ENCODE results near the gene TK2. TPM values are rescaled to one million over a fixed set of nuclear protein-coding genes. Genes with fewer than 3 reads are reported as not detected.
"Not testable (repeated sequence)": the region's sequence is repeated elsewhere in the genome, so short reads cannot be mapped to it uniquely, and the experiment has no call there.

Gene TK2
- total and polyA plus RNA-seq, 2 donors (not counting 1 experiment from before 2014, with no cell fraction given): 34.8 to 73.7 TPM

DNA sequence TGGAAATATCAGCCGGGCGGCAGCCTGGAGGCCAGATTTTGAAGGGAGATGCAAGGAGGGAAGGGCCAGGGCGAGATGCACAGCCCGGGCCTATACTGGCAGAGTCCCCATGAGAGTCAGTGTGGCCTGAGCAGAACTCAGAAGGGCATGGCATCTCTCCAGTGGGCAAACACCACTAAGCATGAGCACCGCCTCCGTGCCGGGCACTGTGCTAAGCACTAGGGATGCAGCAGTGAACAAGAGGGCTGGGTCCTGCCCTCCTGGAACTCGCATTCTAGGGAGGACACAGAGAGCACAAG lies 33.5 kb downstream of the TK2 start:
- Histone ChIP-seq H3K9me3 (ENCODE audit: control insufficient read depth, insufficient read depth, low read depth, low read length) (no peaks in the 10 kb centered on the region), H3K4me3 (replicated peaks in 1 of 4; ENCODE audit: control extremely low read depth in 1 of 4, insufficient read depth in 1 of 4, low read depth in 3 of 4, low read length in 4 of 4) (no peak overlapping the region), H3K79me2 (ENCODE audit: control insufficient read depth, insufficient read depth, low read length) (no peaks in the 10 kb centered on the region), H3K36me3 (ENCODE audit: control insufficient read depth, insufficient read depth, low read length) (peaks cover 2% of the 10 kb centered on the region), H4K20me1 (ENCODE audit: control insufficient read depth, extremely low read depth, insufficient read depth, low read length) (no peaks in the 10 kb centered on the region), H3K27me3 (ENCODE audit: control insufficient read depth, insufficient read depth, low read length) (no peaks in the 10 kb centered on the region), H3K4me2 (ENCODE audit: extremely low read depth, insufficient read depth, low read length) (peak overlapping the region; percentile 69), H3K27ac (ENCODE audit: insufficient read depth, low read length) (peak overlapping the region; percentile 77), H3K9ac (ENCODE audit: insufficient read depth, low read length) (no peak overlapping the region), H2AFZ (ENCODE audit: low read length) (peak overlapping the region; percentile 45), H3K4me1 (ENCODE audit: control insufficient read depth, extremely low read depth, insufficient read depth, low read length) (peaks cover 40% of the 10 kb centered on the region)
- no peak for DNase-seq (ENCODE audit: low read depth in 2 of 2)
- no peak for TF ChIP-seq EZH2 (IDR thresholded peaks at IDR 0.05; ENCODE audit: low read length, missing control alignments)
- TF ChIP-seq, protein P1, sequence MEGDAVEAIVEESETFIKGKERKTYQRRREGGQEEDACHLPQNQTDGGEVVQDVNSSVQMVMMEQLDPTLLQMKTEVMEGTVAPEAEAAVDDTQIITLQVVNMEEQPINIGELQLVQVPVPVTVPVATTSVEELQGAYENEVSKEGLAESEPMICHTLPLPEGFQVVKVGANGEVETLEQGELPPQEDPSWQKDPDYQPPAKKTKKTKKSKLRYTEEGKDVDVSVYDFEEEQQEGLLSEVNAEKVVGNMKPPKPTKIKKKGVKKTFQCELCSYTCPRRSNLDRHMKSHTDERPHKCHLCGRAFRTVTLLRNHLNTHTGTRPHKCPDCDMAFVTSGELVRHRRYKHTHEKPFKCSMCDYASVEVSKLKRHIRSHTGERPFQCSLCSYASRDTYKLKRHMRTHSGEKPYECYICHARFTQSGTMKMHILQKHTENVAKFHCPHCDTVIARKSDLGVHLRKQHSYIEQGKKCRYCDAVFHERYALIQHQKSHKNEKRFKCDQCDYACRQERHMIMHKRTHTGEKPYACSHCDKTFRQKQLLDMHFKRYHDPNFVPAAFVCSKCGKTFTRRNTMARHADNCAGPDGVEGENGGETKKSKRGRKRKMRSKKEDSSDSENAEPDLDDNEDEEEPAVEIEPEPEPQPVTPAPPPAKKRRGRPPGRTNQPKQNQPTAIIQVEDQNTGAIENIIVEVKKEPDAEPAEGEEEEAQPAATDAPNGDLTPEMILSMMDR (conservative IDR thresholded peaks at IDR 0.05 in 1 of 2, IDR thresholded peaks at IDR 0.05 in 1 of 2; ENCODE audit: low read depth in 1 of 2, low read length in 2 of 2): no peak

DNA sequence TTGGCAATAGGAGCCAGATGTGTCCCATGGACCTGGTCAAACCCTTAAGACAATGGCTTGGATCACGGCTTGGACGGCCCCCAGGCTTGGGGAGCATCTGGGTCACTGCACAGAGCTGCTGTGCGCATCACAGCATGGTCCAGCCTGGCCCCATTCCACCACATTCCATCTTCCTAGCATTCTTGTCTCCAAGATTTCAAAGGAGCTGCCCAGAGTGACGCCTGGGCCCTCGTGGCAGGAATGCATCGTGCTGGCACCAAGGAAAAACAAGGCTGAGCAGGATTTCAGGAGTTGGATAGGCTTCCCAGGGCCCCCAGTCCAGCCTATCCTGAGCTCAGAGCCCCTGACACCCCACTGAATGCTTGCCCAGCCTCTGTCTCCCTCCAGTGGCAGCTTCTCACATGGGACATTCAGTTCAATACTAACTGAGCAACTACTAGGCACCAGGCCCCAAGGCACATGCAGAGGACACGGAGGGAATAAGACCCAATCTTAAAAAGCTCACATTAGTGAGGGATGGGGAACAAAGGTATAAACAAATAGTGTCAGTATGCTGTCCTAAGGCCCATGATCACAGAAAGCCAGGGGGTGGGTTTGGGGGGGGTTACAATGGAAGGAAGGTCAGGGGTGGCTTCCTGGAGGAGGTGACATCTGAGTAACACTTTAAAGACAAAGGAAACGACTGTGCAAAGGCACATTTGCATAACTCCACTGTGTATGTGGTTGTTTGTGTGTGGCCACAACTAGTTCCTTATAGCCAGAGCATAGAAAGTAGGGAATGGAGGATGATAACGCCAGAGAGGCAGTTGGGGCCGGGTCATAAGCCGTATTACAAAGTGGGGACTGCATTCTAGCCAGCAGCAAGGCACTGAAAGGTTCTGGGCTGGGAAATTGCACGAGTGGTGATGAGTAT lies 34.1 kb downstream of the TK2 start:
- Histone ChIP-seq H3K4me1 (ENCODE audit: control insufficient read depth, extremely low read depth, insufficient read depth, low read length) (peaks cover 45% of the 10 kb centered on the region), H3K27ac (ENCODE audit: insufficient read depth, low read length) (peak overlapping the region; percentile 77), H3K9me3 (ENCODE audit: control insufficient read depth, insufficient read depth, low read depth, low read length) (no peaks in the 10 kb centered on the region), H3K36me3 (ENCODE audit: control insufficient read depth, insufficient read depth, low read length) (peaks cover 2% of the 10 kb centered on the region), H2AFZ (ENCODE audit: low read length) (no peak overlapping the region), H3K9ac (ENCODE audit: insufficient read depth, low read length) (no peak overlapping the region), H3K27me3 (ENCODE audit: control insufficient read depth, insufficient read depth, low read length) (no peaks in the 10 kb centered on the region), H3K4me3 (replicated peaks in 1 of 4; ENCODE audit: control extremely low read depth in 1 of 4, insufficient read depth in 1 of 4, low read depth in 3 of 4, low read length in 4 of 4) (no peak overlapping the region), H3K4me2 (ENCODE audit: extremely low read depth, insufficient read depth, low read length) (peak overlapping the region; percentile 69), H4K20me1 (ENCODE audit: control insufficient read depth, extremely low read depth, insufficient read depth, low read length) (no peaks in the 10 kb centered on the region), H3K79me2 (ENCODE audit: control insufficient read depth, insufficient read depth, low read length) (no peaks in the 10 kb centered on the region)
- TF ChIP-seq, protein P1 (conservative IDR thresholded peaks at IDR 0.05 in 1 of 2, IDR thresholded peaks at IDR 0.05 in 1 of 2; ENCODE audit: low read depth in 1 of 2, low read length in 2 of 2): peak; percentile 41 to 48
- no peak for TF ChIP-seq EZH2 (IDR thresholded peaks at IDR 0.05; ENCODE audit: low read length, missing control alignments)
- DNase-seq (ENCODE audit: low read depth in 2 of 2): peak; percentile 45 to 84

DNA sequence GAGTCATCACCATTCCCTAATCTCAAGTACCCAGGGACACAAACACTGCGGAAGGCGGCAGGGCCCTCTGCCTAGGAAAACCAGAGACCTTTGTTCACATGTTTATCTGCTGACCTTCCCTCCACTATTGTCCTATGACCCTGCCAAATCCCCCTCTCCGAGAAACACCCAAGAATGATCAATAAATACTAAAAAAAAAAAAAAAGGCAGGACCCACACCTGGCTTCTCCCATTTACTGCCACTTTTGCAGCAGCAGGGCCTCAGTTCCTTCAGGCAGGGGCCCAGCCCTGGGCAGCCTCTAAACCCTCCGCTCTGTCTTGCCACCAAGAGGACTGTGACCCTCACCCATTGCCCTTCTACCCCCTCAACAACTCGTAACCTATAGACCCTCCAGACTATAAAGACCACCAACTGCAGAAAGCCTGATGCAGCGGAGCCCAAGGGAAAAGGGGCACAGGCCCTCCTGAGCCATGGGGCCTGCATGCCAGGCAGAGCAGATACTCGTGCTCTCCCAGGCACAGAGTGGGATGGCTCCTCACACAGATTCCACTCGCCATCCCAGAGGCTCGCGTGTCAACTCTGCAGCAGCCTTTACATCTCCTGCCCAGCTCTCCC lies 34.8 kb downstream of the TK2 start:
- H3K4me1 ChIP-seq (ENCODE audit: control insufficient read depth, extremely low read depth, insufficient read depth, low read length): peaks cover 45% of the 10 kb centered on the region
- H3K9ac ChIP-seq (ENCODE audit: insufficient read depth, low read length); H3K27me3 ChIP-seq (ENCODE audit: control insufficient read depth, insufficient read depth, low read length); H3K9me3 ChIP-seq (ENCODE audit: control insufficient read depth, insufficient read depth, low read depth, low read length); H2AFZ ChIP-seq (ENCODE audit: low read length); H3K36me3 ChIP-seq (ENCODE audit: control insufficient read depth, insufficient read depth, low read length); H4K20me1 ChIP-seq (ENCODE audit: control insufficient read depth, extremely low read depth, insufficient read depth, low read length); H3K27ac ChIP-seq (ENCODE audit: insufficient read depth, low read length); H3K4me3 ChIP-seq (replicated peaks in 1 of 4; ENCODE audit: control extremely low read depth in 1 of 4, insufficient read depth in 1 of 4, low read depth in 3 of 4, low read length in 4 of 4); H3K4me2 ChIP-seq (ENCODE audit: extremely low read depth, insufficient read depth, low read length); DNase-seq (ENCODE audit: low read depth in 2 of 2); H3K79me2 ChIP-seq (ENCODE audit: control insufficient read depth, insufficient read depth, low read length): not testable (repeated sequence)

DNA sequence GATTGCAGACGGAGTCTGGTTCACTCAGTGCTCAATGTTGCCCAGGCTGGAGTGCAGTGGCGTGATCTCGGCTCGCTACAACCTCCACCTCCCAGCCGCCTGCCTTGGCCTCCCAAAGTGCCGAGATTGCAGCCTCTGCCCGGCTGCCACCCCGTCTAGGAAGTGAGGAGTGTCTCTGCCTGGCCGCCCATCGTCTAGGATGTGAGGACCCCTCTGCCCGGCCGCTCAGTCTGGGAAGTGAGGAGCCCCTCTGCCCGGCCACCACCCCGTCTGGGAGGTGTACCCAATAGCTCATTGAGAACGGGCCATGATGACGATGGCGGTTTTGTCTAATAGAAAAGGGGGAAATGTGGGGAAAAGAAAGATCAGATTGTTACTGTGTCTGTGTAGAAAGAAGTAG lies 35.5 kb downstream of the TK2 start:
- not testable (repeated sequence) for H3K4me2 ChIP-seq (ENCODE audit: extremely low read depth, insufficient read depth, low read length); H3K27ac ChIP-seq (ENCODE audit: insufficient read depth, low read length); H2AFZ ChIP-seq (ENCODE audit: low read length); DNase-seq (ENCODE audit: low read depth in 2 of 2); H4K20me1 ChIP-seq (ENCODE audit: control insufficient read depth, extremely low read depth, insufficient read depth, low read length); H3K27me3 ChIP-seq (ENCODE audit: control insufficient read depth, insufficient read depth, low read length); H3K9me3 ChIP-seq (ENCODE audit: control insufficient read depth, insufficient read depth, low read depth, low read length); H3K36me3 ChIP-seq (ENCODE audit: control insufficient read depth, insufficient read depth, low read length); H3K9ac ChIP-seq (ENCODE audit: insufficient read depth, low read length); H3K79me2 ChIP-seq (ENCODE audit: control insufficient read depth, insufficient read depth, low read length); H3K4me3 ChIP-seq (replicated peaks in 1 of 4; ENCODE audit: control extremely low read depth in 1 of 4, insufficient read depth in 1 of 4, low read depth in 3 of 4, low read length in 4 of 4)
- H3K4me1 ChIP-seq (ENCODE audit: control insufficient read depth, extremely low read depth, insufficient read depth, low read length): peaks cover 45% of the 10 kb centered on the region

Data from fibroblast of lung (primary cell).